IMR-90 (cell line): ENCODE data around the gene SLC2A13. TPM values are rescaled to one million over a fixed set of nuclear protein-coding genes. Genes with fewer than 3 reads are reported as not detected.

Source experiments
- ATAC-seq: fragments of 200-7000 bp; cut with Tn5 transposase; 2 replicates; pipeline ENCODE4 v1.9.1; 2020; ENCODE audit warnings: low read depth, mild to moderate bottlenecking, moderate library complexity
- BruUV-seq: library from RNA; stranded (reverse); fragments of 400-500 nt; replicated peaks from 2 replicates; lab custom pipeline; 2021; lab: Mats Ljungman, UMichigan
- CTCF ChIA-PET: fragments of 300-600 bp; formaldehyde crosslinking; extraction: SDS; loops from one replicate; lab custom pipeline; 2021; ENCODE audit warnings: antibody characterized with exemption; lab: Yijun Ruan, JAX
- POLR2A ChIA-PET: fragments of 300-600 bp; sonication (Branson Sonifier 250); formaldehyde crosslinking; loops from one replicate; lab custom pipeline; 2022; ENCODE audit warnings: antibody characterized with exemption; ENCODE audit not compliant: unreplicated experiment; lab: Charles Lee
- DNase-seq: peaks from one replicate; pipeline ENCODE4 v3.0.0; 2013
- H2AFZ ChIP-seq: replicated peaks from 2 replicates; pipeline ENCODE3; 2013; ENCODE audit warnings: low read length, mild to moderate bottlenecking; ENCODE audit not compliant: poor library complexity
- H2AK5ac ChIP-seq: 2 replicates; pipeline ENCODE4 v1.6.1; 2013; ENCODE audit warnings: low read depth, low read length, inconsistent platforms
- H2AK9ac ChIP-seq: replicated peaks from 2 replicates; pipeline ENCODE3; 2013; ENCODE audit warnings: mild to moderate bottlenecking, low read depth, low read length, moderate library complexity; ENCODE audit not compliant: poor library complexity
- H2BK120ac ChIP-seq: 2 replicates; pipeline ENCODE4 v1.6.1; 2013; ENCODE audit warnings: low read depth, low read length, inconsistent platforms
- H2BK15ac ChIP-seq: 3 replicates; pipeline ENCODE4 v1.6.1; 2013; ENCODE audit warnings: low read depth, low read length, inconsistent platforms
- H2BK20ac ChIP-seq: 2 replicates; pipeline ENCODE4 v1.6.1; 2013; ENCODE audit warnings: low read depth, mild to moderate bottlenecking, inconsistent platforms, low read length, moderate library complexity
- H2BK5ac ChIP-seq: 2 replicates; pipeline ENCODE4 v1.6.1; 2013; ENCODE audit warnings: mild to moderate bottlenecking, low read depth, low read length, inconsistent platforms; ENCODE audit not compliant: poor library complexity, severe bottlenecking
- H3K14ac ChIP-seq: replicated peaks from 2 replicates; pipeline ENCODE4 v1.6.1; 2013; ENCODE audit warnings: low read depth, low read length, inconsistent platforms
- H3K18ac ChIP-seq: 2 replicates; pipeline ENCODE4 v1.6.1; 2013; ENCODE audit warnings: low read depth, low read length, control low read depth
- H3K23ac ChIP-seq: 2 replicates; pipeline ENCODE4 v1.6.1; 2013; ENCODE audit warnings: low read depth, low read length, inconsistent platforms
- H3K27ac ChIP-seq: 2 replicates; pipeline ENCODE4 v1.5.1; 2013; ENCODE audit warnings: mild to moderate bottlenecking, control low read depth, low read length; ENCODE audit not compliant: insufficient read depth
- H3K27me3 ChIP-seq: 2 replicates; pipeline ENCODE4 v1.6.1; 2013; ENCODE audit warnings: low read length; ENCODE audit not compliant: control insufficient read depth, insufficient read depth
- H3K36me3 ChIP-seq: 2 replicates; pipeline ENCODE4 v1.6.1; 2013; ENCODE audit warnings: low read length, mixed read lengths; ENCODE audit not compliant: control insufficient read depth, insufficient read depth
- H3K4ac ChIP-seq: 2 replicates; pipeline ENCODE4 v1.6.1; 2013; ENCODE audit warnings: low read depth, low read length, inconsistent platforms
- H3K4me1 ChIP-seq: 2 replicates; pipeline ENCODE4 v1.6.1; 2013; ENCODE audit warnings: low read length, mixed read lengths; ENCODE audit not compliant: control insufficient read depth, insufficient read depth
- H3K4me2 ChIP-seq: 2 replicates; pipeline ENCODE4 v1.6.1; 2013; ENCODE audit warnings: low read depth, mild to moderate bottlenecking, control low read depth, low read length, moderate library complexity
- H3K4me3 ChIP-seq: 2 replicates; pipeline ENCODE4 v1.5.1; 2013; ENCODE audit warnings: low read depth, mild to moderate bottlenecking, control low read depth, low read length, moderate library complexity; ENCODE audit not compliant: insufficient read depth
- H3K56ac ChIP-seq: 2 replicates; pipeline ENCODE4 v1.6.1; 2013; ENCODE audit warnings: low read length, inconsistent platforms; ENCODE audit not compliant: insufficient read depth; ENCODE audit errors: extremely low read depth
- H3K79me1 ChIP-seq, 2 experiments: 2 replicates each; pipeline ENCODE4 v1.6.1; 2013; ENCODE audit warnings: low read length in 2 of 2, inconsistent platforms in 1 of 2, low read depth in 1 of 2
- H3K9ac ChIP-seq: 2 replicates; pipeline ENCODE4 v1.6.1; 2013; ENCODE audit warnings: low read depth, low read length, control low read depth
- H3K9me1 ChIP-seq: 2 replicates; pipeline ENCODE4 v1.6.1; 2013; ENCODE audit warnings: low read length, inconsistent platforms; ENCODE audit not compliant: insufficient read depth
- H3K9me3 ChIP-seq: 2 replicates; pipeline ENCODE4 v1.6.1; 2013; ENCODE audit warnings: low read length; ENCODE audit not compliant: control insufficient read depth, insufficient read depth
- H4K20me1 ChIP-seq: 2 replicates; pipeline ENCODE4 v1.6.1; 2013; ENCODE audit warnings: low read length, inconsistent platforms; ENCODE audit not compliant: insufficient read depth
- H4K5ac ChIP-seq: 2 replicates; pipeline ENCODE4 v1.6.1; 2013; ENCODE audit warnings: mild to moderate bottlenecking, low read depth, low read length, control low read depth
- H4K8ac ChIP-seq, 2 experiments: 2 replicates each; pipeline ENCODE4 v1.6.1; 2013; ENCODE audit warnings: low read depth in 2 of 2, low read length in 2 of 2, control low read depth in 1 of 2, inconsistent platforms in 1 of 2
- H4K91ac ChIP-seq: 2 replicates; pipeline ENCODE4 v1.6.1; 2013; ENCODE audit warnings: low read depth, low read length, inconsistent platforms; ENCODE audit not compliant: insufficient read depth
- CEBPB ChIP-seq: IDR thresholded peaks from 2 replicates; pipeline ENCODE4 v1.6.1; 2012; ENCODE audit warnings: low read depth, low read length, improper control_type of control experiment
- CHD1 ChIP-seq: IDR thresholded peaks from 2 replicates; pipeline ENCODE4 v1.6.1; 2012; ENCODE audit warnings: low read depth, low read length, improper control_type of control experiment
- CTCF ChIP-seq: conservative IDR thresholded peaks from 2 replicates; pipeline ENCODE4 v1.5.1; 2012; ENCODE audit warnings: mild to moderate bottlenecking, low read depth, low read length, improper control_type of control experiment
- MAFK ChIP-seq: IDR thresholded peaks from 2 replicates; pipeline ENCODE4 v1.6.1; 2012; ENCODE audit warnings: low read depth, low read length, improper control_type of control experiment
- MAZ ChIP-seq: IDR thresholded peaks from 2 replicates; pipeline ENCODE4 v1.6.1; 2012; ENCODE audit warnings: low read depth, mild to moderate bottlenecking, low read length, improper control_type of control experiment, moderate library complexity, borderline replicate concordance
- MXI1 ChIP-seq: IDR thresholded peaks from 2 replicates; pipeline ENCODE4 v1.6.1; 2012; ENCODE audit warnings: low read depth, mild to moderate bottlenecking, low read length, moderate library complexity, borderline replicate concordance
- NFE2L2 ChIP-seq: fragments of 150-350 bp; IDR thresholded peaks from 2 replicates; pipeline ENCODE4 v1.6.1; 2016; ENCODE audit warnings: low read depth, mild to moderate bottlenecking, low read length
- POLR2A ChIP-seq: IDR thresholded peaks from 2 replicates; pipeline ENCODE4 v1.6.1; 2012; ENCODE audit warnings: mild to moderate bottlenecking, low read depth, low read length
- RAD21 ChIP-seq: IDR thresholded peaks from 2 replicates; pipeline ENCODE4 v1.6.1; 2012; ENCODE audit warnings: low read length, improper control_type of control experiment
- RCOR1 ChIP-seq: IDR thresholded peaks from 2 replicates; pipeline ENCODE4 v1.6.1; 2012; ENCODE audit warnings: mild to moderate bottlenecking, low read length, improper control_type of control experiment; ENCODE audit not compliant: insufficient replicate concordance
- RFX5 ChIP-seq: IDR thresholded peaks from 2 replicates; pipeline ENCODE4 v1.8.0; 2012; ENCODE audit warnings: low read depth, mild to moderate bottlenecking, low read length, moderate library complexity
- USF2 ChIP-seq: fragments of 150-350 bp; IDR thresholded peaks from 2 replicates; pipeline ENCODE4 v1.6.1; 2017; ENCODE audit warnings: mild to moderate bottlenecking, antibody characterized with exemption, low read length, low read depth
- WGBS, 2 experiments: methylation state at CpG; one replicate each; pipeline versions ENCODE4 v1.1.5 to v1.1.7; 2013; ENCODE audit warnings: missing lambda C conversion rate in 2 of 2; ENCODE audit not compliant: insufficient read length in 1 of 2; ENCODE audit errors: extremely low coverage in 2 of 2; 5-methylcytosine and 5-hydroxymethylcytosine counted together
- dilution Hi-C: fragments of 300-500 bp; cut with HindIII; formaldehyde crosslinking; loops from one replicate; pipeline ENCODE4 v1.14.3; 2018; ENCODE audit warnings: low sequenced_read_pairs; ENCODE audit not compliant: unreplicated experiment
- in situ Hi-C: fragments of 300-500 bp; cut with MboI; formaldehyde crosslinking; loops from 3 replicates; pipeline ENCODE4 v1.14.3; 2019; ENCODE audit warnings: low sequenced_read_pairs, inconsistent platforms, mixed read lengths
- intact Hi-C: fragments of 100-400 bp; cut with micrococcal nuclease; formaldehyde crosslinking; loops from 2 replicates; pipeline ENCODE4 v1.10.0; 2022
- polyA plus RNA-seq, 3 experiments: library from polyadenylated mRNA; depleted of rRNA; stranded (reverse); fragments of >200 nt; gene quantifications; 2 replicates each; pipeline ENCODE4 v1.2.3, GENCODE V29; 2012; ENCODE audit warnings: low replicate concordance in 1 of 3
- total RNA-seq: library from RNA; depleted of rRNA; stranded (reverse); fragments of >200 nt; gene quantifications from 2 replicates; pipeline ENCODE4 v1.2.3, GENCODE V29; 2012

SLC2A13 gene
- total and polyA plus RNA-seq, 2 of the 4 experiments (the other 2 are of a cell fraction): 1.5 to 3.9 TPM

GRCh38 chr12:40049268-40049667, 56.6 kb downstream of the SLC2A13 start:
- H3K9me1 ChIP-seq: no peaks in the 10 kb centered on the region
- H3K4me3 ChIP-seq: no peak overlapping the region
- no peaks in the 10 kb centered on the region for H4K20me1 ChIP-seq
- no peaks in the 10 kb centered on the region for H3K4me1 ChIP-seq
- no peak overlapping the region for H3K23ac ChIP-seq
- no peak overlapping the region for H4K91ac ChIP-seq
- BruUV-seq: no TSS peak
- no peak for DNase-seq
- no peak overlapping the region for H3K14ac ChIP-seq
- no peaks in the 10 kb centered on the region for H3K9me3 ChIP-seq
- H2AK5ac ChIP-seq: no peak overlapping the region
- H2BK5ac ChIP-seq: no peak overlapping the region
- no peak overlapping the region for H2BK20ac ChIP-seq
- intact Hi-C loops (no loop called here), in situ Hi-C loops (no loop called here), dilution Hi-C loops (no loop called here)
- ChIA-PET CTCF (interaction anchor here (0.6 kb wide), 1 partner anchor 55 kb away, joined by 3 read pairs; no protein-coding TSS in a partner anchor), POLR2A (no interaction called here)
- no peaks in the 10 kb centered on the region for H3K36me3 ChIP-seq
- H2BK15ac ChIP-seq: no peak overlapping the region
- H2AK9ac ChIP-seq: no peak overlapping the region
- H4K8ac ChIP-seq: no peak overlapping the region
- no peak overlapping the region for H3K4ac ChIP-seq
- H3K27ac ChIP-seq: no peak overlapping the region
- no peak overlapping the region for H3K18ac ChIP-seq
- no peak for ATAC-seq
- no peaks in the 10 kb centered on the region for H3K27me3 ChIP-seq
- TF ChIP-seq RCOR1 (no peak), POLR2A (no peak), MXI1 (no peak), MAFK (no peak), CTCF (no peak), NFE2L2 (no peak), CEBPB (no peak), RFX5 (no peak), MAZ (no peak), CHD1 (no peak), RAD21 (no peak), USF2 (no peak)
- no peak overlapping the region for H2BK120ac ChIP-seq
- no peak overlapping the region for H3K56ac ChIP-seq
- no peak overlapping the region for H4K5ac ChIP-seq
- H3K79me1 ChIP-seq: no peaks in the 10 kb centered on the region
- no peak overlapping the region for H2AFZ ChIP-seq
- no peak overlapping the region for H3K9ac ChIP-seq
- no peak overlapping the region for H3K4me2 ChIP-seq
- no CpG with 5 or more reads among the region's 1 CpG for WGBS, 2 experiments
